ENCODE results near the gene SBF2.

DNA sequence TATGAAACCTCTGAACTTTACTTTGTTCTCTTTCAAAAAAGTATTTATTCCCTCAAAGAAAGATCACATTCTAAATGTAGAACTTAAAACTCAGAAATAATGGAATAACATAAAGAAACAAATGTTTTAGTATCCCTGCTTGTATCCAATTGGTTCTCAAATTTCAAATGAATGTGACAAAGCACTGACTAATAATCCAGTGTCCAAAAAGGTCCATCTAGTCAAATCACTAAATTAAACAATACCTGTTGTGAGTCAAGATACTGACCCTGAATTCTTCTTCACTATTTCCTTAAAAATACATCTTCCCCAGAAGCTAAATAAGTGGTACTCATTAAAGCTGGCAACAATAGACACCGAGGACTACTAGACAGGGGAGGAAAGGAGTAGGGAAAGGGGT lies 313.1 kb downstream of the SBF2 start:
- TF ChIP-seq, protein P1, sequence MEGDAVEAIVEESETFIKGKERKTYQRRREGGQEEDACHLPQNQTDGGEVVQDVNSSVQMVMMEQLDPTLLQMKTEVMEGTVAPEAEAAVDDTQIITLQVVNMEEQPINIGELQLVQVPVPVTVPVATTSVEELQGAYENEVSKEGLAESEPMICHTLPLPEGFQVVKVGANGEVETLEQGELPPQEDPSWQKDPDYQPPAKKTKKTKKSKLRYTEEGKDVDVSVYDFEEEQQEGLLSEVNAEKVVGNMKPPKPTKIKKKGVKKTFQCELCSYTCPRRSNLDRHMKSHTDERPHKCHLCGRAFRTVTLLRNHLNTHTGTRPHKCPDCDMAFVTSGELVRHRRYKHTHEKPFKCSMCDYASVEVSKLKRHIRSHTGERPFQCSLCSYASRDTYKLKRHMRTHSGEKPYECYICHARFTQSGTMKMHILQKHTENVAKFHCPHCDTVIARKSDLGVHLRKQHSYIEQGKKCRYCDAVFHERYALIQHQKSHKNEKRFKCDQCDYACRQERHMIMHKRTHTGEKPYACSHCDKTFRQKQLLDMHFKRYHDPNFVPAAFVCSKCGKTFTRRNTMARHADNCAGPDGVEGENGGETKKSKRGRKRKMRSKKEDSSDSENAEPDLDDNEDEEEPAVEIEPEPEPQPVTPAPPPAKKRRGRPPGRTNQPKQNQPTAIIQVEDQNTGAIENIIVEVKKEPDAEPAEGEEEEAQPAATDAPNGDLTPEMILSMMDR (IDR thresholded peaks at IDR 0.05), result no peak
- no peak for TF ChIP-seq EP300 (IDR thresholded peaks at IDR 0.05)
- TF ChIP-seq POLR2A (IDR thresholded peaks at IDR 0.05; ENCODE audit: low read depth), result no peak
